ENCODE measurements around the gene RILPL1.
"Not testable (repeated sequence)": the region's sequence is repeated elsewhere in the genome, so short reads cannot be mapped to it uniquely, and the experiment has no call there.

The RILPL1 gene

GRCh38 chr12:123457980-123458779, 75.3 kb downstream of the RILPL1 start, which contains the start of gene SNRNP35:
TSS of gene SNRNP35 (plus strand) at chr12:123458139. CDS start at chr12:123465541, 7,402 bp downstream.
- DNase-seq = peak; percentile 86

- DNase-seq = no peak
Observed at GRCh38 chr12:123453165-123453564, 80.4 kb downstream of the RILPL1 start.

- not testable (repeated sequence) for DNase-seq
Observed at GRCh38 chr12:123452276-123452550, 81.3 kb downstream of the RILPL1 start.

- DNase-seq = no peak
Observed at GRCh38 chr12:123450636-123451035, 82.9 kb downstream of the RILPL1 start.

GRCh38 chr12:123449856-123450255, 83.7 kb downstream of the RILPL1 start:
- no peak for DNase-seq

- no peak for DNase-seq
Observed at GRCh38 chr12:123449249-123449733, 84.2 kb downstream of the RILPL1 start.

- no peak for DNase-seq
Observed at GRCh38 chr12:123446333-123446713, 87.2 kb downstream of the RILPL1 start.

GRCh38 chr12:123445388-123446332, 87.9 kb downstream of the RILPL1 start:
- no peak for DNase-seq

GRCh38 chr12:123444092-123445026, 89.2 kb downstream of the RILPL1 start:
- no peak for DNase-seq

GRCh38 chr12:123442774-123443173, 90.7 kb downstream of the RILPL1 start:
- DNase-seq = no peak

GRCh38 chr12:123441523-123442164, 91.9 kb downstream of the RILPL1 start:
- DNase-seq = no peak

GRCh38 chr12:123436017-123436964, 97.2 kb downstream of the RILPL1 start, which contains the start of gene RILPL2:
TSS of gene RILPL2 (minus strand) at chr12:123436684. CDS start at chr12:123436420, 264 bp downstream.
- peak; percentile 97 for DNase-seq

- no peak for DNase-seq
Observed at GRCh38 chr12:123435636-123436016, 97.9 kb downstream of the RILPL1 start.

GRCh38 chr12:123433615-123434014, 99.9 kb downstream of the RILPL1 start:
- DNase-seq = no peak

- peak; percentile 53 for DNase-seq
Observed at GRCh38 chr12:123431951-123432817, 101.3 kb downstream of the RILPL1 start.

- DNase-seq = not testable (repeated sequence)
Observed at GRCh38 chr12:123429101-123429500, 104.4 kb downstream of the RILPL1 start.

- no peak for DNase-seq
Observed at GRCh38 chr12:123428591-123428990, 104.9 kb downstream of the RILPL1 start.

- peak; percentile 24 for DNase-seq
Observed at GRCh38 chr12:123427036-123427769, 106.3 kb downstream of the RILPL1 start.

GRCh38 chr12:123421314-123421713, 112.2 kb downstream of the RILPL1 start:
- DNase-seq = no peak
